IMR-90 (cell line): Measurements from ENCODE around the gene PALM3. TPM values are rescaled to one million over a fixed set of nuclear protein-coding genes. Genes with fewer than 3 reads are reported as not detected.

Experiments used
- ATAC-seq: fragments of 200-7000 bp; cut with Tn5 transposase; 2 replicates; pipeline ENCODE4 v1.9.1; 2020; ENCODE audit warnings: low read depth, mild to moderate bottlenecking, moderate library complexity
- BruUV-seq: library from RNA; stranded (reverse); fragments of 400-500 nt; replicated peaks from 2 replicates; lab custom pipeline; 2021; lab: Mats Ljungman, UMichigan
- CTCF ChIA-PET: fragments of 300-600 bp; formaldehyde crosslinking; extraction: SDS; loops from one replicate; lab custom pipeline; 2021; ENCODE audit warnings: antibody characterized with exemption; lab: Yijun Ruan, JAX
- POLR2A ChIA-PET: fragments of 300-600 bp; sonication (Branson Sonifier 250); formaldehyde crosslinking; loops from one replicate; lab custom pipeline; 2022; ENCODE audit warnings: antibody characterized with exemption; ENCODE audit not compliant: unreplicated experiment; lab: Charles Lee
- DNase-seq: peaks from one replicate; pipeline ENCODE4 v3.0.0; 2013
- H2AFZ ChIP-seq: replicated peaks from 2 replicates; pipeline ENCODE3; 2013; ENCODE audit warnings: low read length, mild to moderate bottlenecking; ENCODE audit not compliant: poor library complexity
- H2AK5ac ChIP-seq: 2 replicates; pipeline ENCODE4 v1.6.1; 2013; ENCODE audit warnings: low read depth, low read length, inconsistent platforms
- H2AK9ac ChIP-seq: replicated peaks from 2 replicates; pipeline ENCODE3; 2013; ENCODE audit warnings: mild to moderate bottlenecking, low read depth, low read length, moderate library complexity; ENCODE audit not compliant: poor library complexity
- H2BK120ac ChIP-seq: 2 replicates; pipeline ENCODE4 v1.6.1; 2013; ENCODE audit warnings: low read depth, low read length, inconsistent platforms
- H2BK15ac ChIP-seq: 3 replicates; pipeline ENCODE4 v1.6.1; 2013; ENCODE audit warnings: low read depth, low read length, inconsistent platforms
- H2BK20ac ChIP-seq: 2 replicates; pipeline ENCODE4 v1.6.1; 2013; ENCODE audit warnings: low read depth, mild to moderate bottlenecking, inconsistent platforms, low read length, moderate library complexity
- H2BK5ac ChIP-seq: 2 replicates; pipeline ENCODE4 v1.6.1; 2013; ENCODE audit warnings: mild to moderate bottlenecking, low read depth, low read length, inconsistent platforms; ENCODE audit not compliant: poor library complexity, severe bottlenecking
- H3K14ac ChIP-seq: replicated peaks from 2 replicates; pipeline ENCODE4 v1.6.1; 2013; ENCODE audit warnings: low read depth, low read length, inconsistent platforms
- H3K18ac ChIP-seq: 2 replicates; pipeline ENCODE4 v1.6.1; 2013; ENCODE audit warnings: low read depth, low read length, control low read depth
- H3K23ac ChIP-seq: 2 replicates; pipeline ENCODE4 v1.6.1; 2013; ENCODE audit warnings: low read depth, low read length, inconsistent platforms
- H3K27ac ChIP-seq: 2 replicates; pipeline ENCODE4 v1.5.1; 2013; ENCODE audit warnings: mild to moderate bottlenecking, control low read depth, low read length; ENCODE audit not compliant: insufficient read depth
- H3K27me3 ChIP-seq: 2 replicates; pipeline ENCODE4 v1.6.1; 2013; ENCODE audit warnings: low read length; ENCODE audit not compliant: control insufficient read depth, insufficient read depth
- H3K36me3 ChIP-seq: 2 replicates; pipeline ENCODE4 v1.6.1; 2013; ENCODE audit warnings: low read length, mixed read lengths; ENCODE audit not compliant: control insufficient read depth, insufficient read depth
- H3K4ac ChIP-seq: 2 replicates; pipeline ENCODE4 v1.6.1; 2013; ENCODE audit warnings: low read depth, low read length, inconsistent platforms
- H3K4me1 ChIP-seq: 2 replicates; pipeline ENCODE4 v1.6.1; 2013; ENCODE audit warnings: low read length, mixed read lengths; ENCODE audit not compliant: control insufficient read depth, insufficient read depth
- H3K4me2 ChIP-seq: 2 replicates; pipeline ENCODE4 v1.6.1; 2013; ENCODE audit warnings: low read depth, mild to moderate bottlenecking, control low read depth, low read length, moderate library complexity
- H3K4me3 ChIP-seq: 2 replicates; pipeline ENCODE4 v1.5.1; 2013; ENCODE audit warnings: low read depth, mild to moderate bottlenecking, control low read depth, low read length, moderate library complexity; ENCODE audit not compliant: insufficient read depth
- H3K56ac ChIP-seq: 2 replicates; pipeline ENCODE4 v1.6.1; 2013; ENCODE audit warnings: low read length, inconsistent platforms; ENCODE audit not compliant: insufficient read depth; ENCODE audit errors: extremely low read depth
- H3K79me1 ChIP-seq, 2 experiments: 2 replicates each; pipeline ENCODE4 v1.6.1; 2013; ENCODE audit warnings: low read length in 2 of 2, inconsistent platforms in 1 of 2, low read depth in 1 of 2
- H3K9ac ChIP-seq: 2 replicates; pipeline ENCODE4 v1.6.1; 2013; ENCODE audit warnings: low read depth, low read length, control low read depth
- H3K9me1 ChIP-seq: 2 replicates; pipeline ENCODE4 v1.6.1; 2013; ENCODE audit warnings: low read length, inconsistent platforms; ENCODE audit not compliant: insufficient read depth
- H3K9me3 ChIP-seq: 2 replicates; pipeline ENCODE4 v1.6.1; 2013; ENCODE audit warnings: low read length; ENCODE audit not compliant: control insufficient read depth, insufficient read depth
- H4K20me1 ChIP-seq: 2 replicates; pipeline ENCODE4 v1.6.1; 2013; ENCODE audit warnings: low read length, inconsistent platforms; ENCODE audit not compliant: insufficient read depth
- H4K5ac ChIP-seq: 2 replicates; pipeline ENCODE4 v1.6.1; 2013; ENCODE audit warnings: mild to moderate bottlenecking, low read depth, low read length, control low read depth
- H4K8ac ChIP-seq, 2 experiments: 2 replicates each; pipeline ENCODE4 v1.6.1; 2013; ENCODE audit warnings: low read depth in 2 of 2, low read length in 2 of 2, control low read depth in 1 of 2, inconsistent platforms in 1 of 2
- H4K91ac ChIP-seq: 2 replicates; pipeline ENCODE4 v1.6.1; 2013; ENCODE audit warnings: low read depth, low read length, inconsistent platforms; ENCODE audit not compliant: insufficient read depth
- BHLHE40 ChIP-seq: fragments of 150-350 bp; IDR thresholded peaks from 2 replicates; pipeline ENCODE4 v1.6.1; 2016; ENCODE audit warnings: mild to moderate bottlenecking, low read depth, low read length
- CEBPB ChIP-seq: IDR thresholded peaks from 2 replicates; pipeline ENCODE4 v1.6.1; 2012; ENCODE audit warnings: low read depth, low read length, improper control_type of control experiment
- FOS ChIP-seq: fragments of 150-350 bp; IDR thresholded peaks from 2 replicates; pipeline ENCODE4 v1.6.1; 2016; ENCODE audit warnings: low read depth, low read length
- MAFK ChIP-seq: IDR thresholded peaks from 2 replicates; pipeline ENCODE4 v1.6.1; 2012; ENCODE audit warnings: low read depth, low read length, improper control_type of control experiment
- MAZ ChIP-seq: IDR thresholded peaks from 2 replicates; pipeline ENCODE4 v1.6.1; 2012; ENCODE audit warnings: low read depth, mild to moderate bottlenecking, low read length, improper control_type of control experiment, moderate library complexity, borderline replicate concordance
- MXI1 ChIP-seq: IDR thresholded peaks from 2 replicates; pipeline ENCODE4 v1.6.1; 2012; ENCODE audit warnings: low read depth, mild to moderate bottlenecking, low read length, moderate library complexity, borderline replicate concordance
- NFE2L2 ChIP-seq: fragments of 150-350 bp; IDR thresholded peaks from 2 replicates; pipeline ENCODE4 v1.6.1; 2016; ENCODE audit warnings: low read depth, mild to moderate bottlenecking, low read length
- POLR2A ChIP-seq: IDR thresholded peaks from 2 replicates; pipeline ENCODE4 v1.6.1; 2012; ENCODE audit warnings: mild to moderate bottlenecking, low read depth, low read length
- RAD21 ChIP-seq: IDR thresholded peaks from 2 replicates; pipeline ENCODE4 v1.6.1; 2012; ENCODE audit warnings: low read length, improper control_type of control experiment
- RCOR1 ChIP-seq: IDR thresholded peaks from 2 replicates; pipeline ENCODE4 v1.6.1; 2012; ENCODE audit warnings: mild to moderate bottlenecking, low read length, improper control_type of control experiment; ENCODE audit not compliant: insufficient replicate concordance
- RFX5 ChIP-seq: IDR thresholded peaks from 2 replicates; pipeline ENCODE4 v1.8.0; 2012; ENCODE audit warnings: low read depth, mild to moderate bottlenecking, low read length, moderate library complexity
- SMC3 ChIP-seq: fragments of 150-350 bp; IDR thresholded peaks from 2 replicates; pipeline ENCODE4 v1.6.1; 2016; ENCODE audit warnings: low read depth, mild to moderate bottlenecking, antibody characterized with exemption, low read length, moderate library complexity
- WGBS, 2 experiments: methylation state at CpG; one replicate each; pipeline versions ENCODE4 v1.1.5 to v1.1.7; 2013; ENCODE audit warnings: missing lambda C conversion rate in 2 of 2; ENCODE audit not compliant: insufficient read length in 1 of 2; ENCODE audit errors: extremely low coverage in 2 of 2; 5-methylcytosine and 5-hydroxymethylcytosine counted together
- dilution Hi-C: fragments of 300-500 bp; cut with HindIII; formaldehyde crosslinking; loops from one replicate; pipeline ENCODE4 v1.14.3; 2018; ENCODE audit warnings: low sequenced_read_pairs; ENCODE audit not compliant: unreplicated experiment
- in situ Hi-C: fragments of 300-500 bp; cut with MboI; formaldehyde crosslinking; loops from 3 replicates; pipeline ENCODE4 v1.14.3; 2019; ENCODE audit warnings: low sequenced_read_pairs, inconsistent platforms, mixed read lengths
- intact Hi-C: fragments of 100-400 bp; cut with micrococcal nuclease; formaldehyde crosslinking; loops from 2 replicates; pipeline ENCODE4 v1.10.0; 2022
- polyA plus RNA-seq, 3 experiments: library from polyadenylated mRNA; depleted of rRNA; stranded (reverse); fragments of >200 nt; gene quantifications; 2 replicates each; pipeline ENCODE4 v1.2.3, GENCODE V29; 2012; ENCODE audit warnings: low replicate concordance in 1 of 3
- total RNA-seq: library from RNA; depleted of rRNA; stranded (reverse); fragments of >200 nt; gene quantifications from 2 replicates; pipeline ENCODE4 v1.2.3, GENCODE V29; 2012
- TF ChIP-seq, protein P1 (sequence below): conservative IDR thresholded peaks from 2 replicates; pipeline ENCODE4 v1.5.1; 2012; ENCODE audit warnings: mild to moderate bottlenecking, low read depth, low read length, improper control_type of control experiment
- TF ChIP-seq, protein P2 (sequence below): fragments of 150-350 bp; IDR thresholded peaks from 2 replicates; pipeline ENCODE4 v1.6.1; 2016; ENCODE audit warnings: low read depth, mild to moderate bottlenecking, low read length, moderate library complexity, borderline replicate concordance

PALM3 gene
- total and polyA plus RNA-seq, 2 of the 4 experiments (the other 2 are of a cell fraction), result 0.18 to 0.84 TPM

DNA sequence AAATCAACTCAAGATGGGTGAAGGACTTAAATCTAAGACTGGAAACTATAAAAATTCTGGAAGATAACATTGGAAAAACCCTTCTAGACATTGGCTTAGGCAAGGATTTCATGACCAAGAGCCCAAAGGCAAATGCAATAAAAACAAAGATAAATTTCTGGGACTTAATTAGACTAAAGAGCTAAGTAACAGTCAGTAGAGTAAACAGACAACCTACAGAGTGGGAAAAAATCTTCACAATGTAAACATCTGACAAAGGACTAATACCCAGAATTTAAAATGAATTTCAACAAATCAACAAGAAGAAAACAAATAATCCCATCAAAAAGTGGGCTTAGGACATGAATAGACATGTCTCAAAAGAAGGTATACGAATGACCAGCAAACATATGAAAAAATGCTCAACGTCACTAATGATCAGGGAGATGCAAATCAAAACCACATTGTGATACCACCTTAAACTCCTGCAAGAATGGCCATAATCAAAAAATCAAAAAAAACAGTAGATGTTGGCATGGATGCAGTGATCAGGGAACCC is 49.4 kb downstream of the PALM3 start:
- Histone ChIP-seq H2BK15ac (no peak overlapping the region), H3K4me3 (no peak overlapping the region), H3K4me1 (no peaks in the 10 kb centered on the region), H3K14ac (no peak overlapping the region), H3K18ac (no peak overlapping the region), H3K27me3 (no peaks in the 10 kb centered on the region), H3K9ac (no peak overlapping the region), H4K20me1 (no peaks in the 10 kb centered on the region), H3K23ac (no peak overlapping the region), H3K36me3 (no peaks in the 10 kb centered on the region), H2AFZ (no peak overlapping the region), H3K56ac (no peak overlapping the region), H3K4me2 (no peak overlapping the region), H4K5ac (no peak overlapping the region), H3K9me3 (no peaks in the 10 kb centered on the region), H3K9me1 (no peaks in the 10 kb centered on the region), H4K91ac (no peak overlapping the region), H3K4ac (no peak overlapping the region), H4K8ac (no peak overlapping the region), H2AK9ac (no peak overlapping the region), H2BK5ac (no peak overlapping the region), H3K79me1 (no peaks in the 10 kb centered on the region), H2BK120ac (no peak overlapping the region), H3K27ac (no peak overlapping the region), H2AK5ac (no peak overlapping the region), H2BK20ac (no peak overlapping the region)
- DNase-seq (no peak), ATAC-seq (no peak)
- ChIA-PET CTCF (no interaction called here), POLR2A (no interaction called here)
- in situ Hi-C loops (no loop called here), intact Hi-C loops (no loop called here), dilution Hi-C loops (no loop called here)
- BruUV-seq, result no TSS peak
- TF ChIP-seq CEBPB (no peak), MXI1 (no peak), NFE2L2 (no peak), FOS (no peak), BHLHE40 (no peak), MAFK (no peak), SMC3 (no peak), RAD21 (no peak), RFX5 (no peak), RCOR1 (no peak), POLR2A (no peak), MAZ (no peak)
- TF ChIP-seq, protein P1, sequence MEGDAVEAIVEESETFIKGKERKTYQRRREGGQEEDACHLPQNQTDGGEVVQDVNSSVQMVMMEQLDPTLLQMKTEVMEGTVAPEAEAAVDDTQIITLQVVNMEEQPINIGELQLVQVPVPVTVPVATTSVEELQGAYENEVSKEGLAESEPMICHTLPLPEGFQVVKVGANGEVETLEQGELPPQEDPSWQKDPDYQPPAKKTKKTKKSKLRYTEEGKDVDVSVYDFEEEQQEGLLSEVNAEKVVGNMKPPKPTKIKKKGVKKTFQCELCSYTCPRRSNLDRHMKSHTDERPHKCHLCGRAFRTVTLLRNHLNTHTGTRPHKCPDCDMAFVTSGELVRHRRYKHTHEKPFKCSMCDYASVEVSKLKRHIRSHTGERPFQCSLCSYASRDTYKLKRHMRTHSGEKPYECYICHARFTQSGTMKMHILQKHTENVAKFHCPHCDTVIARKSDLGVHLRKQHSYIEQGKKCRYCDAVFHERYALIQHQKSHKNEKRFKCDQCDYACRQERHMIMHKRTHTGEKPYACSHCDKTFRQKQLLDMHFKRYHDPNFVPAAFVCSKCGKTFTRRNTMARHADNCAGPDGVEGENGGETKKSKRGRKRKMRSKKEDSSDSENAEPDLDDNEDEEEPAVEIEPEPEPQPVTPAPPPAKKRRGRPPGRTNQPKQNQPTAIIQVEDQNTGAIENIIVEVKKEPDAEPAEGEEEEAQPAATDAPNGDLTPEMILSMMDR, result no peak
- TF ChIP-seq, protein P2, sequence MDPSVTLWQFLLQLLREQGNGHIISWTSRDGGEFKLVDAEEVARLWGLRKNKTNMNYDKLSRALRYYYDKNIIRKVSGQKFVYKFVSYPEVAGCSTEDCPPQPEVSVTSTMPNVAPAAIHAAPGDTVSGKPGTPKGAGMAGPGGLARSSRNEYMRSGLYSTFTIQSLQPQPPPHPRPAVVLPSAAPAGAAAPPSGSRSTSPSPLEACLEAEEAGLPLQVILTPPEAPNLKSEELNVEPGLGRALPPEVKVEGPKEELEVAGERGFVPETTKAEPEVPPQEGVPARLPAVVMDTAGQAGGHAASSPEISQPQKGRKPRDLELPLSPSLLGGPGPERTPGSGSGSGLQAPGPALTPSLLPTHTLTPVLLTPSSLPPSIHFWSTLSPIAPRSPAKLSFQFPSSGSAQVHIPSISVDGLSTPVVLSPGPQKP, result no peak
- no CpG with 5 or more reads among the region's 2 CpGs for WGBS, 2 experiments
